Erythroblast (primary cell): ENCODE results near the gene SPATA6.

Experiments
- GATA1 ChIP-seq: IDR thresholded peaks from 2 replicates; pipeline ENCODE4 v1.6.1; 2011; ENCODE audit warnings: low read depth, mild to moderate bottlenecking, control low read depth, low read length, moderate library complexity
- POLR2A ChIP-seq: IDR thresholded peaks from 2 replicates; pipeline ENCODE4 v1.6.1; 2011; ENCODE audit warnings: mild to moderate bottlenecking, low read length

DNA sequence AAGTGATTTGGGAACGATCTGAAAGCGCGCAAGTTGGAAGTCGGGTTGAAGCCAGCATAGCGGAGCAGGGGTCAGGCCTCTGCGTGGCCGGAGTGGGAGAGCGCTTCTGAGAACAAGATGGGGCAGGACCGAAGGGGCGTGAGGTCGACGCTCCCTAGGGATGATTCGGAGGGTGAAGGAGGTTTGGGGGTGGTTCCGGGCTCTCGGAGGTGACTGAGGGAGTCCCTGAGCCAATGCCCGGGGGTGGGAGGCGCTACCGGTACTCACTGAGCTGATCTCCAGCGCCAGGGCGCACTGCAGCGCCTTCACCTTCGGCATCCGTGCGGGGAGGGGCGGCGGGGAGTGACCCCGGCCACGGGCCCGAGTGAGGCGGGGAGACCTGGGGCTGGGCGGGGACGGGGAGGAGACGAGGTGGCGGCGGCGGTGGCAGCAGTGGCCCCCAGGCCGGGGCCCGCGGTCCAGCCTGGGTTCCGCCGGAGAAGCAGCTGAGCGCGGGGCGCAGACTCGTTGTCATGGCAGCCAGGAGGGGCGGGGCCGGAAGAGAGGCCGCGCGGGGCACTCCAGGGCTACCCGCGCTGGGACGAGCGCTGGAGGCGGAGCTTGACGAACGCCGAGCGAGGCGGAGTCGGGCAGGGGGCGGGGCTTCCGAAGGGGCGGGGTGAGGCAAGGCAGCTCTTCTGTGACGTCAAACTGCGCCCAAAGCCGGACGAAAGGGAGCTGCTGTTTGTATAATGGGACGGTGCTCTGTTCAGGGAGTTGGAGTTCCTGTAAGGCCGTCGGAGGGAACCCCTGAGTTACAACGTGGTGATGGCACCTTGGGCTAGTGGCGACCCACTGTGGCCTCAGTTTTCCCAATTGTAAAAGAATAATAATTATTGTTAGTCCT is at the start of gene SPATA6:
- TF ChIP-seq POLR2A = peak; percentile 28
- no peak for TF ChIP-seq GATA1
